ENCODE measurements around the gene CTPS1.

CTPS1 gene

GRCh38 chr1:40969445-40969844, 10.1 kb upstream of the CTPS1 start:
- no peak for DNase-seq

- no peak for DNase-seq
These were observed 7.5 kb upstream of the CTPS1 start for GRCh38 chr1:40971966-40972365.

GRCh38 chr1:40973912-40974311, 5.6 kb upstream of the CTPS1 start:
- DNase-seq = no peak

- no peak for DNase-seq
These were observed 4.6 kb upstream of the CTPS1 start for GRCh38 chr1:40974945-40975344.

GRCh38 chr1:40976952-40977690, 2.4 kb upstream of the CTPS1 start:
- DNase-seq = no peak

- no peak for DNase-seq
These were observed 1.8 kb upstream of the CTPS1 start for GRCh38 chr1:40977716-40978115.

GRCh38 chr1:40978886-40979240, 633 bp upstream of the CTPS1 start:
- no peak for DNase-seq

- no peak for DNase-seq
These were observed 564 bp downstream of the CTPS1 start for GRCh38 chr1:40980068-40980452.

- no peak for DNase-seq
These were observed 1.1 kb downstream of the CTPS1 start for GRCh38 chr1:40980453-40981121.

- no peak for DNase-seq
These were observed 2.4 kb downstream of the CTPS1 start for GRCh38 chr1:40981691-40982448.

- no peak for DNase-seq
These were observed 3.2 kb downstream of the CTPS1 start for GRCh38 chr1:40982721-40983120.

- no peak for DNase-seq
These were observed 3.8 kb downstream of the CTPS1 start for GRCh38 chr1:40983286-40983685.

GRCh38 chr1:40984066-40984465, 4.6 kb downstream of the CTPS1 start:
- no peak for DNase-seq

GRCh38 chr1:40984531-40984930, 5.0 kb downstream of the CTPS1 start:
- no peak for DNase-seq

GRCh38 chr1:40985161-40985560, 5.7 kb downstream of the CTPS1 start:
- no peak for DNase-seq

GRCh38 chr1:40985875-40986274, 6.4 kb downstream of the CTPS1 start:
- no peak for DNase-seq

GRCh38 chr1:40986328-40986783, 6.9 kb downstream of the CTPS1 start:
- no peak for DNase-seq

GRCh38 chr1:40986956-40987355, 7.5 kb downstream of the CTPS1 start:
- no peak for DNase-seq

GRCh38 chr1:40987439-40988276, 8.2 kb downstream of the CTPS1 start:
- DNase-seq = no peak

GRCh38 chr1:40988280-40988679, 8.8 kb downstream of the CTPS1 start:
- no peak for DNase-seq

- no peak for DNase-seq
These were observed 9.6 kb downstream of the CTPS1 start for GRCh38 chr1:40989066-40989465.

GRCh38 chr1:40997096-40997495, 17.6 kb downstream of the CTPS1 start:
- no peak for DNase-seq

- no peak for DNase-seq
These were observed 19.2 kb downstream of the CTPS1 start for GRCh38 chr1:40998668-40999067.

Measured in NCI-H2107 (cell line).